Hepatic stellate cell (primary cell): Measurements from ENCODE around the gene JAG1.
A peak's percentile ranks its signal among the peaks of the same experiment; 100 is the strongest.

Experiments
- DNase-seq: peaks from one replicate; pipeline ENCODE4 v3.0.0; 2011; ENCODE audit warnings: low spot score

The JAG1 gene

DNA sequence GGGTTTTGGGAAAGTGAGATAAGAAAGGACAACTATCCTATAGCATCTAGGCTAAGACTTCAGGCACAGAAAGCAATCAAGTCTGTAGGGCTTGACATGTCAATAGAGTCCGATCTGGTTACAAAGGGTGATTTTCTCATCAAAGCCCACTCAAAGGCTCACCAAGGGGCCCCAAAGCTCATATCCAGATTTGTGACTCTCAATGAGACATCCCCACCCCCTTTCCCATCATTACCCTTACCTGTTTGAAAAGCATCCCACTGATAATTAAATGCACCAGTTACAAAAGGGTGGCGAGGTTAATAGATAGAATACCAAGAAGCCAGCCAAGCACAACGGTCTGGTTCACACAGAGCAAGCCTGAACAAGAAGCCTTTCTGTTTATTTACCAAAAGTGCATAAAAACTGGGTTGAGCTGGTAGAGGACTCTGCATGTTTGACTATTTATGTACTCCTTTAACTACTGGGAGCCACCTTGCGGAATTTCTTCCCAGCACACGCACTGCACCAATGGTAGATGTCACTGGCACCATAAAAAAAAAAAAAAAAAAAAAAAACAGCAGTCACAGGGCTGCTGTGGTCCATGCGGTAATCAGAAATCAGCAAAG, 6.1 kb downstream of the JAG1 start:
- no peak for DNase-seq

DNA sequence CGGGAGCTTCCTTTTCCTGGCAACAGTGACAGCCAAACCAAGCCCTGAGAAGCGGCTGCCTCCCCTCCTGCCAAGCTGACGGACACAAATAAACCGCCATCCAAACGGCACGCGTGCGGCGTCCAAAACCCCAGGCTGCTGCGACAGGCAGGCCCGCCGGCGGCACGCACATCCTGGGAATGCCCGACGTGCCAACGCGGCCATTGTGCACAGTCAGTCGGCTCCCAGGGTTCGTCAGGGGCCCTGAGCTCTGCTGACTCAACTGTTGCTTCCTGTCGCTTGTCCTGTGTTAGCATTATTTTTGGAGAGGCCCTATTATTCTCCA, 6.8 kb downstream of the JAG1 start:
- peak; percentile 54 for DNase-seq

DNA sequence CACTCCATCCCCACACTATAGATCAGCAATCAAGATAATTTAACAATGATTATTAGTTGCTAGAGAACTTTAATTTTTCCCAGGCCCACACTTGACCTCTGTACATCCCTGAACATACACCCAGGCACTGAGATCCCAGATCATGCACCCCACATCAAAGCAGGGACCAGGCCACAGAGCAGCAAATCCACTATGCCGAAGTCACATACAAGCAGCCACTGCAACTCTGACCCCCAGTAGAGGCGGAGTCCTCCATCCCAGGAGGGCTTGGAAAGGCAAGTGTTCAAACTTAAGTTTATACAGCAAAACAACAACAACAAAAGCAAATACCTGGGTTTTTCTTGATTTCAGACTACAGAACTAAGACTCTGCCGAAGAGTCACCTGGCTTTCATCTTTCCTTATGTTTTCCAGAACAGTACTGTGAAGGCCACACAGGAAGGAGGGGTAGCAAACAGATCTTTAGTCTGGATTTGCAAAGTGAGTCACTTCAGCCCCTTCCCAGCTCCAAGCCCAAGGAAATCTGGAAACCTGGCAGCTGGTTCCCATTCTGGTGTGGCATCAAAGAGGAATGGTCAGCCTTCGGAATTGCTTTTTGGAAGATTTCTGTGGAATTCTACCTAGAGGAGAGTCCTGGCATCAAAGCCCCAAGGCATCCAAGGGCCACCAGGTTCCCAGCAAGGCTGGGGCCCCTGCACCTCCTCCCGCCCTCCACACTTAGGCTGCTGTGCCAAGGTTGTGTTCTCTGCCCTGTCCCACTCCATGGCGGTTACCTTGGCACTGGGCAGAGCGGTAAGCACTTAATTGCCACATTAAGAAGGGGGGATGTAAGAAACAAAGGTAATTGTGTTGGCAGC, 7.3 kb downstream of the JAG1 start:
- no peak for DNase-seq

DNA sequence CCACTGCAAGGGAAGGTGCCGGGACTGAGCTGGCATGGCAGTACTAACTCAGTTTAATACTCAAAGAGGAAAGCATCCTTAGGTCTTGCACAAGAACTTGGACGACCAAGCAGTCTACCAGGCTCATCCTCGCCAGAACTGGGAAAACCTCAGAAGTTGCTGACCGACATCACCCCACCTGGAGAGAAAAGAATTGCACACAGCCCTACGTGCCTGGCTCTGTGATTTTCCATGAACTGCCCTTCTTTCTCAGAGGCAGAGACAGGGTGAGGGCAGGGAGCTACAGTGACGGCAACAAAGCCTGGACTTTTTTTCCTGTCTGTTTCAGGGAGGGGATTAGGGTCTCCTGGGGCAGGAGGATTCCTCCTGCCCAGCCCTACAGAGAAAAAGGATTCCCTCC, 8.0 kb downstream of the JAG1 start:
- no peak for DNase-seq

DNA sequence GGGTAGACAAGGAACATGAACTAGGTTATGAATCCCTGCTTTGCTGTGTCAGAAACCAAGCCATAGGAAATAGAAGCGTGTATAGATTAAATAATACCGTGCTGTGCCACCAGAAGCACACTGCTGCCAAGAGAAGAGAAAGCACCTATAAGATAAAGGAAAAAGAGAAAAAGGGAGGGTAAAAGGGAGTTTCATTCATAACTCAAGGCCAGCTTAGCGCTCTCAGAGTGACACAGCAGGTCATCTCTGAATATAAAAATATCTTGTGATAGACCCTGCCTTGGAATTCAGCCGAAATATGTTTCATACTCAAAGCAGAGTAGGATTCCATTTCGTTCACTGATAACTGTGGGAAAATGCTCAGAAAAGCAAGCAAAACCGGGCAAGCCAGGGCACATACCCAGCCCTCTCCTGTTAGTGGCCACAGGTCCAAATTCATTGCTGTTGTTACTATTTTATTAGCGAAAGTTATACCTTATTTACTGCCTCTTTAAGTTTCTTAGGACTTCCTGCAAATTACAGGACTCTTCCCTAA, 8.7 kb downstream of the JAG1 start:
- no peak for DNase-seq

DNA sequence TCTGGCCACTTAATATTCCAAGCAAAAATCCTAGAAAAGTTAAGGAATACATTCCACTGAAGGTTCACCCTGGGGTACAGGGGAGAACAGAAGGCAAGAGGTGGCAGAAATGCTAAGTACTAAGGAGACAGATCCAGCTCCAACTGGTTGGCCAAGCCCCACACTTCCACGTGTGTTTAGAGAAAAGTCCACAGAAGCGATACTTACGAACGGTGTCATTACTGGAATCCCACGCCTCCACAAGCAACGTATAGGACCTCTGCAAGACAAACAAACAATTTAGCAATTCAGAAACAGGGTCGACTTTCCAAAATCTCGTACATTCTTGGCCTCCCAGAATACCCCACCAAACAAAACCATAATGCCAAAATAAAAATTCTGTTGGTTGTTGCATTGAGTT, 10.0 kb downstream of the JAG1 start:
- no peak for DNase-seq

DNA sequence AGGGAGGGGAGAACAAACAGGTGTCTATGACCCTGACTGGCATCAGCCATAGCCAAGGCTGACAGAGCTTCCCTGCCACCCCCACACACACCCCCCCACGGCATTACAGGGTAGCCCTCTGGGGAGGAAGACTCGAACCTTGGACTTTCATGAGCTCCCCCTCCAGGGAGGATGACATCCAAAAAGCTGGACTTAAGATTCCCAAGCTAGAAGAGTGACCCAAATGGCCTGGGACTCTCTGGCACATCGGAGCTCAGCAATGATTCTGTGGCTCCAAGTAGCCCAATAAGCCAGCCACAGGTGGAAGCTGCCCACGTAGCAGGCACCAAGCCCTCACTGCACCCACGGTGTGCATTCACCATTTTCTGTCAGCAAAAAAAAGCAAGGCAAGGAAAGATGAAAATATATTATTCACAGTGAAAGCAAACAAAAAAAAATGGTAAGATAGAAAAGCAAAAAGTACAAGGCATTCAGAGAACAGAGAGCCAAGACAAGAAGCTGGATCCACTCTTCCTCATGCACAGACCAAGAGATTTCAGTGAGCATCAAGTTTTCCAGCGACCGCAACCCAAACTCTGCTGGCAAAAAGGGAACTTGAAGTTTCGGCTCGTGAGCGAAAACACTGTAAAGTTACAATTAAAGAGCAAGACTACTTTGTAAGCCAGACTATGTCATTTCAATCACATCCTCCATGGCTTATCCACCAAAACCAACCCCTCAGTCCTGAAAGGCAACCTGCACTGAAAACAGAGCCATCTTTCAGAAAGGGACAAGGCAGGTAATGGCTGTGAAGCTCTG, 10.9 kb downstream of the JAG1 start:
- no peak for DNase-seq

DNA sequence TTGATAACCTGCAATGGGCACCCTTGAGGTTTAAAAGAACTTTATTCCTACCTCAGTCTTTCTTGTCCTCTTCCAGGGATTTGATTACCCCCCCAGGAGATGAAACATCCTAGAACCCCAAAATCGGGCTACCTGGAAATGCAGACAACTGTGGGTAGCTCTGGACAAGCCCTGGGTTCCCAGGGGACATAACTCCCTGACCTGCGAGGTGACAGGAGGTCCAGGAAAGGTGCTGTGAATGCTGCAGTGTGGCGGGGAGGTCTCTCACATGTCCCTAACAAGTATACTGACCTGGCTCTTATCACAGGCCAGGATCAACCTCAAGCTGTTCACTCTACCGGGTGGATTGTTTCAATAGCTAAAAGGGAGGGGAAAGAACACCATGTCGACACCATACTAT, 11.6 kb downstream of the JAG1 start:
- no peak for DNase-seq

DNA sequence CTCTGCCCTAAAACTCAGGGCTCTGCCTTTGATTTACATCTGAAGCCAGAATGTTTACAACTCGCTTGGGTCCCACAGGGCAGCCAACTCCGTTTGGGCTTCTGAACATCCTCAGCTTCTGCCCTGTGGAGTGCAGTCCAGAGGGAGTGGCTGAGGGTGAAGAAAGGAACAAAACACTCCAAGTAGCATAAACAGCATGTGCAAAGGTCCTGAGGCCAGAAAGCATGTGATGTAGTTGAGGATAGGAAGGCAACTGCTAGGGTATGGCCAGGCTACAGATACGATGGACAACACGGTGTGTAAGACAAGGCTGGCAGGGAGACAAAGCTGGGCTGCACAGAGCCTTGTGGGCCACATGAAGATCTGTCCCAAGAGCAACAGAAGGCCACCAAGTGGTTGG, 12.5 kb downstream of the JAG1 start:
- DNase-seq = no peak

DNA sequence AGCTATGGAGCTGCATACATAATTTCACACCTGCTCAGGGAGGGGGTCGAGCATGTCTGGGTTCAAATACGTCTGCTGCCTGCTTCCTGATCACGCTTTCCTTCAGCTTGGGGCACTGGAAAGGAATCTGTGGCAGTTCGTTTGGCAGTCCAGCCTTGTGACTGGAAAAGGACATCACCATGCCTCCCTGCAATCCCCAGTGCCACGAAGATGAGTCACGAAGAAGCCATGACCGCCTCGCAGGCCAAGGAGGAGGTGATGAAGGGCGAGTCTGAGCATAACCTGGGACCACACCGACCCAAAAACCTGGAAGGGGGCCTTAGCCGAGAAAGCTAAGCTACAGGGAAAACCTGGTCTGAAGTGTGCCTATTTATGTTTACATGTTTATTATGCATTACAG, 13.1 kb downstream of the JAG1 start:
- no peak for DNase-seq

DNA sequence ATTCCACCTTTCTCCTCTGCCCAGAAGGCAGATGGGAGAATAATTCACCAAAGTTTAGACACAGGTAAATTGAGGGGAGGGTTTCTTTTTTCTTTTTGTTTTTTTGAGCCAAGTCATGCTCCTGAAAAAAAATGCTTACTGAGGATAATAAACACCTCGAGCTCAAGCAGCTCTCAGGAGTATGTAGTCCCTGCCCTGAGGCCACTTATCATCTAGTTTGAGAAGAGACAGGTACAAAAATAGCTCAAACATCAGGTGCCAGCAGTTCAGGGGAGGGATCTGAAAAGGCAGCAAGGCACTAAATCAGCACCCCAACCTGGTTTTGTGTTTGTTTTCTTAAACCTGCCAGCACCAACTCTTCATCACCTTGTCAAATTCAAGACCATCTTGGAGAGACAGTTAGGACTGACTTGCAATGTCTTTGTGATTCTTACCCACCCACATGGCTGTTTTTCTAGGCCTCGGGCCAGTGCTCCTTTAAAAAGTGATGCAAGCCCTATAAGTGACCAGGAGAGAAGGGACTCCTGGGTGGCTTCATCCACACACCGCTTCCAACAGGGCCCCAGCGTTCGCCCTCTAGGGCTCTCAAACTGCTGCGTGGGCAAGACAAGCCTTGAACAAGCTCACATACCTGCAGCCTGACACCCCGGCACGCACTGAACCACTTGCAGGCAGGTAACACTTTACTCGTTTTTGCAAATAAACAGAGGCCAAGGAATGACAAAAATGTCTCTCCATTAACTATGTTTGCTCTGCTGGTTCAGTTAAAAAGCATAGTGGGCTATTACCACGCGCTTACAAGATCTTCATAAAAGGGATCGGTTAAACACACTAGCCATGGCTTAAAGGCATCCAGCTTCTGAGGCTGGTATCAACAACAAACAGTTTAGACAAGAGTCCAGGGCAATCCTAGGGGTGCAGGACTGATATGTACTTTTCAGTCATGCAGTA, 13.9 kb downstream of the JAG1 start:
- no peak for DNase-seq

DNA sequence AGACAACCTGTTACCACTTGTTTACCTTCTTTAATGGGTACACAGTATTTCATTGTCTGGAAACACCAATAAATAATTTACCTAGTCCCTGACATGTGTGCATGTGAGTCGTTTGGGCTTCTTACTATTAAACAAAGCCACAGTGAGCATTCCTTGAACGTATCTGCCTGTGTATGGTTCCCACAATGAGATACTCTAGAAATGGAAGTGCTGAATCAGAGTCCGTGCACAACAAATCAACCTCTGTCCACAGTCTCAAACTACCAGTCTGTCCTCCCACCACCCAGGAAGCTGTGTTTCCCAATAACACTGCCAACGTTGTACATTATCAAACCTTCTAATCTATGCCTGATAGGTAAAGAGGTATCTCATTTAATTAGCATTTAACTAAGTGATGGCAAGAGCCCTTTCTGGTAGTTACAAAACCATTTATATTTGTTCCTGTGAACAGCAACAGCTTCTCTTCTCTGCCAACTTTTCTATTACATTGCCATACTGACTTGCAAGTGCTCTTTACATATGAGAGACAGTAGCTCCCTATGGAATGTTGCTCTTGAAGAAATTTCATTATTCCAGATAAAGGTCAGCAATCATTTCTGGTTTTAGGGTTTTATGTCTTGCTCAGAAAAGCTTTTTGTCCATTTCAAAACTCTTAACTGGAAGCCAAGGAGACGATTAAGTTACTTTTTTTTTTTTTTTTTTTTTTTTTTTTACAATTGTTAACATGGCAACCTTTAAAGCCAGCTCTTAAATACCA, 14.7 kb downstream of the JAG1 start:
- DNase-seq = no peak

DNA sequence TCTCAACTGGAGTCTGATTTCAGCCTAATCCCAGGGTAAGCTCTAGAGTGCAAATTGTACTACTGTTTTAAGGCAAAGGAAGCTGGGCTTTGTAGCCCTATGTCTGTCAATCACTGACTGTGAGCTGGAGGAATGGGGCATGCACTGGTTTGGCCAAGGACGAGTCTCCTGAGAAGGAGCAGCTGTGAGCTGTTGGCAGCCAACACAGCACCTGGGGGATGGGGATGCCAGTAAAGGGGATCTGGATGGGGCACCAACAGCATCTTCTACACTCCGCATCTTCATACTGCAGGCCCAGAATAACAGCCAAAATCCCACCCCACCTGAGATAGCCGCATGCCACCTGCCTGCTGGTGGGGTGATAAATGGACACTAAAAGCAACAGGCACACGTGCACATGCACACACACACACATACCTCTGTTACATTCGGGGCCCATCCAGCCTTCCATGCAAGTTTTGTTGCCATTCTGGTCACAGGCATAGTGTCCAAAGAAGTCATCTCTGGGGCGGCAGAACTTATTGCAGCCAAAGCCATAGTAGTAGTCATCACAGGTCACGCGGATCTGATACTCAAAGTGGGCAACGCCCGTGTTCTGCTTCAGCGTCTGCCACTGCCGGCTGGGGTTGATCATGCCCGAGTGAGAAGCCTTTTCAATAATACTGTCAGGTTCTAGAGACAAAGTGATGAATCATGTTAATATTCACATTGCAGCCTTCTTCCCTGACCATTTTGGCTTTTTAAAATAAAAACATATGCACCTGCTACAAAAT, 15.6 kb downstream of the JAG1 start:
- DNase-seq = no peak

DNA sequence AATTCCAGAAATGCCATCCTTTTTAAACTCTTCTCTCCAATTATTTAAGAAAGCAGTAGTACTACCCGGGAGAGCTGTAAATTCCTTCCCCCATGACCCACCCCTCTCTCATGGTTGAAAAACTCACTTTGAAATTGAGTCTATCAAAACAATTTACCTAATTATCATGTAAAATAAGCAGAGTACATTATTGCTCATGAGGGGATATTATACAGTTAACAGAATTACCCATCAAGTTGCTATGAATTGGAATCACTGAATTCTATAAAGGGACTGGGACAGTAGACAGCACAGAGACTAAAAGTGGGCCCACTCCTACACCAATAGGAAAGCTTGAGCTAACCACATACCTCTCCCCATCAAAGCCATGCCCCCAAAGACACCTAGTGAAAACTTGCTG, 16.3 kb downstream of the JAG1 start:
- no peak for DNase-seq

DNA sequence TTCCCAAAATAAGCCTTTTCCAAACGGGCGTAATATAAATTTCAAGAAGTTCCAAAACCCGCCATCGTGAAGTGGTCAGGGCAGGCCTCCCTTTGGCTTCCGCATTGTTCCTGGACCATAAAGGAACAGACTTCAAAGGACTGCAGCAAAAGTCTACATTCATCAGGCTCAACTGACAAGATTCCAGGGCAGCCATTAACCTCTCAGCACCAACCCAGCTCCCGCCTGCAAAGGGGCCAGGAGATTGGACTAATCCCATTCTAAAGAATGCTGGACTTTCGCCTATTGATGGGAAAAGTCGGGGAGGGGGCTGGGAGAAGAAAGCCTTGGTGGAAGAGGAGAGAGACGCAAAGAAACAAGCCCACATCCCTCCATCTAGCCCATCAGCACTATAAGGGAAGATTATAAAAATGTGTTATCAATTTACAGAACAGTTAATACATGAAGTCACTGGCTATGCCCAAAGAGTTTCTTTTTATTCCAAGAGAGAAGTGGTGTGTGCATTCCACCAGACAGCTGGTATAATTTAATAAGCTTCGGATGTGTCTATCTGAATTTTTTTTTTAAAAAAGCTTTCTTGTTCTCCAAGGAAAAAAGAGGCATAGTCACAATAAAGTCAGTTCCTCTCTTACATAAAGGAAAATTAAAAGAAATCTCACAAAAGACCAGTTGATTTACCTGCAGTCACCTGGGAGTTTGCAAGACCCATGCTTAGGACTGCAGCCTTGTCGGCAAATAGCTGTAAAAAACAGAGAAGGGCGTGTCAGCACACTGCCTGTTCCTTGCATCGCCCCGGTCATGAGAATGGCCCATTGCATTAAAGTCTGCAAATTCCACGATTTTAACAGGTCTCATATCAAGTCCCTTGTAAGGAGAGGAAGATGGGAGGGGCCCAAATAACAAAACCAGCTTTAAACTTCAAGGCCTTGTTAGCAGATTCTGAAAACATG, 17.8 kb downstream of the JAG1 start:
- no peak for DNase-seq

DNA sequence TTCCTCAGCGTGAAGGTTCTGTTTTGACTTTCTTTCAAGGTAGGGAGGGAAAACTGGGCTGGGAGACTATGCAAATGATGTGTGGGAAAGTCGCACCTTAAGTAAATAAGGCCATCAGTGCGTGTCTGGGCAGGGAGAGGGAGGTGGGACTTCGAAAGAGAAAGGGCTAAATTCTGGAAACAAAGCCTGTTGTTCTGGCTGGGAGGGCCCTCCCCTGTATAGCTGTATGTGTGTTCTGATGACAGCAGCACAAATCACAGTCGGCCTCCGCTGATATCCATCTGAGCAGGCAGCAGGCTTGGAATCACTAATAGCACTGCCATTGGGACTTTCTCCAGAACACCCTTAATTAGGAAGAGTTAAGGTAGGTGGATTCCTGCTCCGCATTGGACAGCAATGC, 19.2 kb downstream of the JAG1 start:
- no peak for DNase-seq

DNA sequence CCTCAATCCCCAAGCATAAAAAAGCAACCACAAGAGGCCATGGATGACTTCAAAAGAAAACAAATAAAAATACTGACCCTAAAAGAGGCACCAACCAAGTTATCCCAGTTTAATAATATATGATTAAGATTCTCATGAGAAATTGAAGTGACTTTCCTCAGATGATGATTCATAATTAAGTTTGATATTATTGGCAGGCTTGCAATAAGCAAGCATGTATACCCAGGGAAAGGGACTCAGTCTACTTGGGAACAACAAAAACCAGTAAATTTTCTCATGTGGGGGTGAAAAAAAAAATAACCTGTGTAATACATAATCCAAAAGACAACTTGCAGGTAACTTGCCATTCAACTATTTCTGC, 19.6 kb downstream of the JAG1 start:
- DNase-seq = no peak

DNA sequence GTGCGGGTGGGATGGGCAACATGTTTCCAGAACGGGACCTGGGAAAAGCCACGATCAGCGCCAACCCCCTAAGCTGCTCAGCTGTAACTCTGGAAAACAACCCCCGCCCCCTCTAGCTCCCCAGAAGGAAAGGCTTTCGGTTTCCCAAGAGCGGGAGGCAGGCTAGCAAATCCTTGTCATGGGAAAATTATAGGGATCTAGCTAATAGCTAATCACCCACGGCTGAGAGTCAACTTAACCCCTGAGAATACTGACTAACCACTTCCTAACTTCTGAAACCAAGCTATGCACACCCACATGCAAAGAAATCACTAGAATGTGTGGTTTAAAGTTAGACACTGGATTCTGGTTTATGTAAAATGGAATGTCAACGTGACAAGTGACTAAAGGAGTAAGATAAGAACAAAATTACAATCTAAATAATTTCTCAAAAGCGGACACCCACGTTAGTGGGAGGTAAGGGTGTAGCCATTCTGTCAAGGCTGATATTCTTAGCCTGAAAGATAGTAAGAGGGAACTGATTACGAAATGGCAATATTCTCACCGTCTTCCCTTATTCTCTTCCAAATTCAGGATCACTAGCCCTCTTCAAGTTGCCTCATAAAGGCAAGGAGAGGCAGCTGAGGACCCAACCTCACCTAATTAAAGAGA, 20.1 kb downstream of the JAG1 start:
- DNase-seq = no peak
